HepG2 (cell line): ENCODE results near the gene ADAMTS2. TPM values are rescaled to one million over a fixed set of nuclear protein-coding genes. Genes with fewer than 3 reads are reported as not detected.

Source experiments
- ATAC-seq: fragments of 200-7000 bp; cut with Tn5 transposase; 3 replicates; pipeline ENCODE4 v1.9.1; 2020; ENCODE audit warnings: mild to moderate bottlenecking, moderate library complexity
- BruUV-seq: library from RNA; stranded (reverse); fragments of 400-500 nt; replicated peaks from 2 replicates; lab custom pipeline; 2021; lab: Mats Ljungman, UMichigan
- CTCF ChIA-PET: fragments of 300-600 bp; formaldehyde crosslinking; extraction: SDS; loops from one replicate; lab custom pipeline; 2021; ENCODE audit warnings: low total read pairs, inconsistent platforms, low intra/inter-chr PET ratio; lab: Yijun Ruan, JAX
- POLR2A ChIA-PET: fragments of 350-600 bp; sonication (Branson Sonifier 250); formaldehyde crosslinking; loops from one replicate; lab custom pipeline; 2020; ENCODE audit warnings: antibody characterized with exemption, inconsistent platforms; lab: Yijun Ruan, JAX
- DNase-seq: peaks from one replicate; pipeline ENCODE4 v3.0.0-alpha.2; 2015; ENCODE audit warnings: low spot score
- FAIRE-seq: peaks from 3 replicates; lab custom pipeline; 2011; peaks lifted over from hg19 to GRCh38; lab: Jason Lieb, UNC
- H2AFZ ChIP-seq: one replicate; pipeline ENCODE4 v1.6.1; 2011; ENCODE audit warnings: low read length, inconsistent platforms
- H3K27ac ChIP-seq: fragments of 300-600 bp; 3 replicates; pipeline ENCODE4 v1.8.0; 2011; ENCODE audit warnings: mixed run types, mild to moderate bottlenecking, mixed read lengths, low read length, inconsistent platforms; ENCODE audit not compliant: insufficient read depth; ENCODE audit errors: extremely low read length
- H3K27me3 ChIP-seq, 2 experiments: fragments of 200-600 bp in 1 of 2; 2 replicates in 1 of 2; 3 replicates in 1 of 2; pipeline versions ENCODE4 v1.6.0 to v1.8.0; 2011; ENCODE audit warnings: low read length in 2 of 2, mild to moderate bottlenecking in 2 of 2, moderate library complexity in 2 of 2, inconsistent platforms in 1 of 2; ENCODE audit not compliant: insufficient read depth in 2 of 2, control insufficient read depth in 1 of 2
- H3K36me3 ChIP-seq, 2 experiments: fragments of 200-600 bp in 1 of 2; replicated peaks in 1 of 2; 2 replicates in 1 of 2; 3 replicates in 1 of 2; pipeline versions ENCODE4 v1.5.1 to v1.8.0; 2011; ENCODE audit warnings: low read length in 2 of 2, inconsistent platforms in 1 of 2; ENCODE audit not compliant: insufficient read depth in 2 of 2, control insufficient read depth in 1 of 2
- H3K4me1 ChIP-seq: 2 replicates; pipeline ENCODE4 v1.5.1; 2012; ENCODE audit warnings: low read length, inconsistent platforms; ENCODE audit not compliant: insufficient read depth
- H3K4me2 ChIP-seq: 2 replicates; pipeline ENCODE4 v1.6.0; 2011; ENCODE audit warnings: low read depth, low read length, inconsistent platforms
- H3K4me3 ChIP-seq, 3 experiments: fragments of 200-600 bp in 1 of 3; sonication (generic), shearing (Covaris generic) in 1 of 3; replicated peaks in 1 of 3; 2 replicates each; pipeline ENCODE4 v1.5.1; 2011 to 2016; ENCODE audit warnings: low read length in 3 of 3, inconsistent platforms in 2 of 3, low read depth in 2 of 3, mild to moderate bottlenecking in 2 of 3, control low read depth in 1 of 3, mixed read lengths in 1 of 3; ENCODE audit not compliant: insufficient read depth in 1 of 3
- H3K79me2 ChIP-seq: one replicate; pipeline ENCODE4 v1.6.1; 2011; ENCODE audit warnings: low read length, inconsistent platforms; ENCODE audit not compliant: insufficient read depth
- H3K9ac ChIP-seq: 2 replicates; pipeline ENCODE4 v1.6.0; 2011; ENCODE audit warnings: mild to moderate bottlenecking, low read depth, low read length, inconsistent platforms; ENCODE audit not compliant: insufficient read depth
- H3K9me3 ChIP-seq: 2 replicates; pipeline ENCODE4 v1.5.1; 2012; ENCODE audit warnings: mild to moderate bottlenecking, low read length
- H4K20me1 ChIP-seq: 2 replicates; pipeline ENCODE4 v1.6.0; 2011; ENCODE audit warnings: inconsistent platforms, mild to moderate bottlenecking, low read length, moderate library complexity; ENCODE audit not compliant: insufficient read depth
- EED ChIP-seq: sonication (generic); formaldehyde crosslinking; IDR thresholded peaks from 2 replicates; pipeline ENCODE4 v1.5.0; 2020; ENCODE audit warnings: mild to moderate bottlenecking, missing genetic modification reagents
- EHMT2 ChIP-seq: fragments of 200-600 bp; sonication (generic); IDR thresholded peaks from 2 replicates; pipeline ENCODE4 v1.7.0; 2017; ENCODE audit warnings: antibody characterized with exemption, low read depth, low read length, borderline replicate concordance
- FOXM1 ChIP-seq: sonication (generic); formaldehyde crosslinking; IDR thresholded peaks from 2 replicates; pipeline ENCODE4 v1.5.0; 2020; ENCODE audit warnings: missing genetic modification reagents
- HOXA9 ChIP-seq: sonication (generic); formaldehyde crosslinking; IDR thresholded peaks from 2 replicates; pipeline ENCODE4 v1.8.1; 2022; ENCODE audit warnings: missing genetic modification reagents, mild to moderate bottlenecking, moderate library complexity, borderline replicate concordance
- PBX3 ChIP-seq: sonication (generic); formaldehyde crosslinking; IDR thresholded peaks from 2 replicates; pipeline ENCODE4 v1.8.1; 2023; ENCODE audit warnings: missing genetic modification reagents, inconsistent platforms, borderline replicate concordance
- PHB2 ChIP-seq: fragments of 450-650 bp; IDR thresholded peaks from 2 replicates; pipeline ENCODE4 v1.6.1; 2018; ENCODE audit not compliant: partially characterized antibody
- POLR2AphosphoS2 ChIP-seq: IDR thresholded peaks from 2 replicates; pipeline ENCODE4 v1.6.1; 2011; ENCODE audit warnings: low read depth, low read length, improper control_type of control experiment
- SMAD3 ChIP-seq: sonication (generic); formaldehyde crosslinking; IDR thresholded peaks from 2 replicates; pipeline ENCODE4 v1.4.0; 2020; ENCODE audit warnings: missing genetic modification reagents
- XBP1 ChIP-seq: sonication (generic); formaldehyde crosslinking; IDR thresholded peaks from 2 replicates; pipeline ENCODE4 v1.5.0; 2020; ENCODE audit warnings: missing genetic modification reagents
- ZFP41 ChIP-seq: sonication (generic); formaldehyde crosslinking; IDR thresholded peaks from 2 replicates; pipeline ENCODE4 v1.4.0; 2020; ENCODE audit warnings: mild to moderate bottlenecking, missing genetic modification reagents, borderline replicate concordance
- ZNF143 ChIP-seq: sonication (generic); formaldehyde crosslinking; IDR thresholded peaks from 2 replicates; pipeline ENCODE4 v1.4.0; 2020; ENCODE audit warnings: missing genetic modification reagents
- ZNF333 ChIP-seq: sonication (generic); formaldehyde crosslinking; IDR thresholded peaks from 2 replicates; pipeline ENCODE4 v1.4.0; 2020; ENCODE audit warnings: mild to moderate bottlenecking, missing genetic modification reagents, borderline replicate concordance
- ZNF337 ChIP-seq: sonication (generic); formaldehyde crosslinking; IDR thresholded peaks from 2 replicates; pipeline ENCODE4 v1.5.1; 2020; ENCODE audit warnings: missing genetic modification reagents, low read depth, mild to moderate bottlenecking, borderline replicate concordance
- ZNF549 ChIP-seq: sonication (generic); formaldehyde crosslinking; IDR thresholded peaks from 2 replicates; pipeline ENCODE4 v1.5.0; 2020; ENCODE audit warnings: missing genetic modification reagents
- ZNF780A ChIP-seq: sonication (generic); formaldehyde crosslinking; IDR thresholded peaks from 2 replicates; pipeline ENCODE4 v1.8.0; 2022; ENCODE audit warnings: mild to moderate bottlenecking, missing genetic modification reagents, moderate library complexity
- ZSCAN31 ChIP-seq: sonication (generic); formaldehyde crosslinking; IDR thresholded peaks from 2 replicates; pipeline ENCODE4 v1.5.0; 2020; ENCODE audit warnings: low read depth, mild to moderate bottlenecking, missing genetic modification reagents
- WGBS: methylation state at CpG from one replicate; pipeline ENCODE4 v1.1.6; 2017; ENCODE audit warnings: low lambda C conversion rate; 5-methylcytosine and 5-hydroxymethylcytosine counted together
- in situ Hi-C: cut with HindIII; loops from 2 replicates; pipeline ENCODE4 v1.10.0; 2017; ENCODE audit warnings: low pct_unique_long_range_greater_than_20kb; ENCODE audit not compliant: extremely low pct_ligation_motif_present
- intact Hi-C: fragments of 100-400 bp; cut with micrococcal nuclease; formaldehyde crosslinking; loops from one replicate; pipeline ENCODE4 v1.10.0; 2022; ENCODE audit not compliant: unreplicated experiment
- polyA plus RNA-seq, 8 experiments: library from polyadenylated mRNA; depleted of rRNA in 3 of 8; stranded (reverse) in 7 of 8; unstranded in 1 of 8; fragments of >200 nt; fragmentation: Illumina TruSeq in 4 of 8; extraction: Trizol in 4 of 8; gene quantifications; 2 replicates each; pipeline versions ENCODE4 v1.2.1 to v1.2.3, GENCODE V29; 2011 to 2016; ENCODE audit warnings: low read depth in 4 of 8, missing spikeins in 1 of 8, mixed read lengths in 1 of 8; ENCODE audit not compliant: insufficient read depth in 1 of 8
- total RNA-seq, 5 experiments: library from RNA; depleted of rRNA; stranded (reverse); fragments of >200 nt; fragmentation: Illumina TruSeq; extraction: Trizol; gene quantifications; 2 replicates each; pipeline ENCODE4 v1.2.3, GENCODE V29; 2016; ENCODE audit warnings: low read depth in 1 of 5
- TF ChIP-seq, protein P1 (sequence below): sonication (generic); formaldehyde crosslinking; IDR thresholded peaks from 2 replicates; pipeline ENCODE4 v1.8.1; 2022; ENCODE audit warnings: low read depth, mild to moderate bottlenecking, missing genetic modification reagents

Gene ADAMTS2
- total and polyA plus RNA-seq, 2 of the 13 experiments (the other 11 are each of a cell fraction or from before 2014, with no cell fraction given), result 0.24 to 3.5 TPM

DNA sequence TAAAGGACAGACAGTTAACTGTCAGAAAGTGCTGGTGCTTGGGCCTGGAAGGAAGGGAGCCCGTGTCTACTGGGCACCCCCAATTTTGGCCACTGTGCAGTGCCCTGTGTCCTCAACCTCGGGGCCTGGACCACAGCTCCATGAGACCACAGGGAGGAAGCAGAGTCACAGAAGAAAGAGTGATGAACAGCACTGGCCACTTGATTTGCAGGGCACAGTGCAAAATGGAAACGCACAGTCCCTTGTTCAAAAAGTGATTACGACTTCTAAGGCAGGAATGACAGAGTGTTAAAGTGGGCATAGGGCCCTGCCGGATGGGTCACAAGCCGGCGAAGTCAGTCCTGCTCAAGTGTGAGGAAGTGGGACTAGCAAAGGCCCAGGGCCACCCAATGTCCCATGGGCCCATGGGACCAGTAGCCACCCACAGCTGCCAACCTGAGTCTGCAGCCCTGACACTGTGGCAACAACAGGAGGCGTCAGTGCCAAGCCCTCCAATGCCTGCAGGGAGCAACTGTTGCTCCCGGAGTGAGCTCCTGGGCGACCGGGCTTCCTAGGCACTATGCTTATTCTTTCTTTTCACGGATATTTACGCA lies 85.4 kb downstream of the ADAMTS2 start:
- no peak for ATAC-seq
- DNase-seq, result no peak
- Histone ChIP-seq H3K36me3 (no peaks in the 10 kb centered on the region), H3K4me2 (no peak overlapping the region), H3K79me2 (no peaks in the 10 kb centered on the region), H3K4me1 (peaks cover 32% of the 10 kb centered on the region), H3K9ac (no peak overlapping the region), H3K27me3 (no peaks in the 10 kb centered on the region; a peak in 1 of 5 replicates), H4K20me1 (no peaks in the 10 kb centered on the region), H3K4me3 (no peak overlapping the region), H3K27ac (no peak overlapping the region), H3K9me3 (no peaks in the 10 kb centered on the region), H2AFZ (no peak overlapping the region)
- ChIA-PET CTCF (interaction anchor here (1.9 kb wide), 1 partner anchor 93 kb away, joined by 28 read pairs; no protein-coding TSS in a partner anchor), POLR2A (no interaction called here)
- intact Hi-C loops (loop anchor here (10.0 kb wide), 1 partner anchor 95 kb away; no protein-coding TSS in a partner anchor), in situ Hi-C loops (loop anchor here (5.0 kb wide), 1 partner anchor 93 kb away; no protein-coding TSS in a partner anchor)
- FAIRE-seq, result no peak
- BruUV-seq, result no TSS peak
- WGBS, result 70% methylated on average over 10 of the region's 13 CpGs
- no peak for TF ChIP-seq ZNF333 (CRISPR knock-in tag)
- no peak for TF ChIP-seq ZNF780A (CRISPR knock-in tag)
- TF ChIP-seq ZFP41 (CRISPR knock-in tag), result no peak
- no peak for TF ChIP-seq FOXM1 (CRISPR knock-in tag)
- TF ChIP-seq XBP1 (CRISPR knock-in tag), result no peak
- no peak for TF ChIP-seq SMAD3 (CRISPR knock-in tag)
- TF ChIP-seq ZNF549 (CRISPR knock-in tag), result no peak
- TF ChIP-seq EHMT2, result no peak
- TF ChIP-seq, protein P1, sequence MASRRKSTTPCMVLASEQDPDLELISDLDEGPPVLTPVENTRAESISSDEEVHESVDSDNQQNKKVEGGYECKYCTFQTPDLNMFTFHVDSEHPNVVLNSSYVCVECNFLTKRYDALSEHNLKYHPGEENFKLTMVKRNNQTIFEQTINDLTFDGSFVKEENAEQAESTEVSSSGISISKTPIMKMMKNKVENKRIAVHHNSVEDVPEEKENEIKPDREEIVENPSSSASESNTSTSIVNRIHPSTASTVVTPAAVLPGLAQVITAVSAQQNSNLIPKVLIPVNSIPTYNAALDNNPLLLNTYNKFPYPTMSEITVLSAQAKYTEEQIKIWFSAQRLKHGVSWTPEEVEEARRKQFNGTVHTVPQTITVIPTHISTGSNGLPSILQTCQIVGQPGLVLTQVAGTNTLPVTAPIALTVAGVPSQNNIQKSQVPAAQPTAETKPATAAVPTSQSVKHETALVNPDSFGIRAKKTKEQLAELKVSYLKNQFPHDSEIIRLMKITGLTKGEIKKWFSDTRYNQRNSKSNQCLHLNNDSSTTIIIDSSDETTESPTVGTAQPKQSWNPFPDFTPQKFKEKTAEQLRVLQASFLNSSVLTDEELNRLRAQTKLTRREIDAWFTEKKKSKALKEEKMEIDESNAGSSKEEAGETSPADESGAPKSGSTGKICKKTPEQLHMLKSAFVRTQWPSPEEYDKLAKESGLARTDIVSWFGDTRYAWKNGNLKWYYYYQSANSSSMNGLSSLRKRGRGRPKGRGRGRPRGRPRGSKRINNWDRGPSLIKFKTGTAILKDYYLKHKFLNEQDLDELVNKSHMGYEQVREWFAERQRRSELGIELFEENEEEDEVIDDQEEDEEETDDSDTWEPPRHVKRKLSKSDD (CRISPR knock-in tag), result no peak
- no peak for TF ChIP-seq POLR2AphosphoS2
- no peak for TF ChIP-seq PHB2
- TF ChIP-seq HOXA9, result no peak
- TF ChIP-seq ZSCAN31 (CRISPR knock-in tag), result no peak
- no peak for TF ChIP-seq ZNF143
- no peak for TF ChIP-seq ZNF337
- no peak for TF ChIP-seq PBX3 (CRISPR knock-in tag)
- TF ChIP-seq EED (CRISPR knock-in tag), result no peak
